K562 (cell line): ENCODE data around the gene KIF26B. TPM values are rescaled to one million over a fixed set of nuclear protein-coding genes. Genes with fewer than 3 reads are reported as not detected.

Experiments used
- ATAC-seq: fragments of 200-7000 bp; cut with Tn5 transposase; 3 replicates; pipeline ENCODE4 v1.9.1; 2020; ENCODE audit warnings: moderate library complexity
- BruUV-seq: library from RNA; stranded (reverse); fragments of 400-500 nt; replicated peaks from 2 replicates; lab custom pipeline; 2021; lab: Mats Ljungman, UMichigan
- CTCF ChIA-PET: fragments of 300-600 bp; formaldehyde crosslinking; extraction: SDS; loops from one replicate; lab custom pipeline; 2021; ENCODE audit warnings: low intra/inter-chr PET ratio; lab: Yijun Ruan, JAX
- POLR2A ChIA-PET: fragments of 300-600, 350-650 bp; sonication (Branson Sonifier 250); formaldehyde crosslinking; extraction: SDS; loops from one replicate; lab custom pipeline; 2021; ENCODE audit warnings: antibody characterized with exemption, inconsistent platforms; lab: Yijun Ruan, JAX
- DNase-seq, 4 experiments: peaks; one replicate each; pipeline versions ENCODE4 v3.0.0 to v3.0.0-alpha.2; 2011 to 2018; ENCODE audit warnings: low spot score in 3 of 4, mixed read lengths in 3 of 4; ENCODE audit errors: extremely low read depth in 1 of 4
- FAIRE-seq: peaks from 2 replicates; lab custom pipeline; 2011; peaks lifted over from hg19 to GRCh38; lab: Jason Lieb, UNC
- H2AFZ ChIP-seq: 2 replicates; pipeline ENCODE4 v1.6.0; 2011; ENCODE audit warnings: low read depth, low read length, control low read depth, inconsistent platforms
- H3K27ac ChIP-seq: fragments of 200-600 bp; 3 replicates; pipeline ENCODE4 v1.8.0; 2011; ENCODE audit warnings: low read depth, mild to moderate bottlenecking, control low read depth, inconsistent platforms, low read length, moderate library complexity, mixed read lengths; ENCODE audit errors: extremely low read depth
- H3K27me3 ChIP-seq, 2 experiments: fragments of 300-600 bp in 1 of 2; 2 replicates in 1 of 2; 3 replicates in 1 of 2; pipeline versions ENCODE4 v1.6.0 to v1.8.0; 2011; ENCODE audit warnings: inconsistent platforms in 2 of 2, low read length in 2 of 2, mild to moderate bottlenecking in 1 of 2, mixed read lengths in 1 of 2, moderate library complexity in 1 of 2; ENCODE audit not compliant: control insufficient read depth in 2 of 2, insufficient read depth in 2 of 2
- H3K36me3 ChIP-seq: fragments of 300-600 bp; 3 replicates; pipeline ENCODE4 v1.8.0; 2011; ENCODE audit warnings: mild to moderate bottlenecking, low read length, inconsistent platforms; ENCODE audit not compliant: control insufficient read depth, insufficient read depth
- H3K4me1 ChIP-seq, 2 experiments: fragments of 200-600 bp in 1 of 2; replicated peaks in 1 of 2; 2 replicates in 1 of 2; 3 replicates in 1 of 2; pipeline versions ENCODE4 v1.5.1 to v1.8.0; 2011; ENCODE audit warnings: inconsistent platforms in 2 of 2, low read length in 2 of 2, mild to moderate bottlenecking in 1 of 2, mixed read lengths in 1 of 2, moderate library complexity in 1 of 2; ENCODE audit not compliant: control insufficient read depth in 2 of 2, insufficient read depth in 2 of 2
- H3K4me2 ChIP-seq: 2 replicates; pipeline ENCODE4 v1.6.1; 2011; ENCODE audit warnings: low read length, control low read depth, inconsistent platforms, mixed read lengths; ENCODE audit not compliant: insufficient read depth
- H3K4me3 ChIP-seq: fragments of 200-600 bp; sonication (generic), shearing (Covaris generic); 2 replicates; pipeline ENCODE4 v1.5.1; 2016; ENCODE audit warnings: control low read depth, inconsistent platforms
- H3K79me2 ChIP-seq: fragments of 200-600 bp; 3 replicates; pipeline ENCODE4 v1.8.0; 2011; ENCODE audit warnings: low read length, inconsistent platforms; ENCODE audit not compliant: control insufficient read depth, insufficient read depth
- H3K9ac ChIP-seq, 2 experiments: 2 replicates each; pipeline versions ENCODE4 v1.6.0 to v1.6.1; 2011; ENCODE audit warnings: low read depth in 2 of 2, low read length in 2 of 2, control low read depth in 1 of 2, inconsistent platforms in 1 of 2, mild to moderate bottlenecking in 1 of 2, mixed read lengths in 1 of 2; ENCODE audit not compliant: insufficient read depth in 1 of 2
- H3K9me1 ChIP-seq: one replicate; pipeline ENCODE4 v1.6.0; 2011; ENCODE audit warnings: inconsistent platforms, mild to moderate bottlenecking, low read length, moderate library complexity; ENCODE audit not compliant: control insufficient read depth, insufficient read depth
- H3K9me3 ChIP-seq: replicated peaks from 2 replicates; pipeline ENCODE4 v1.5.1; 2011; ENCODE audit warnings: low read depth, low read length, inconsistent platforms; ENCODE audit not compliant: control insufficient read depth, insufficient read depth
- H4K20me1 ChIP-seq: replicated peaks from 2 replicates; pipeline ENCODE4 v1.6.1; 2011; ENCODE audit warnings: low read length, inconsistent platforms, mixed read lengths; ENCODE audit not compliant: control insufficient read depth, insufficient read depth
- CEBPB ChIP-seq: fragments of 450-650 bp; IDR thresholded peaks from 2 replicates; pipeline ENCODE4 v1.6.1; 2016; ENCODE audit warnings: missing genetic modification characterization, missing compliant biosample characterization
- ELF4 ChIP-seq: fragments of 450-650 bp; formaldehyde crosslinking; IDR thresholded peaks from 2 replicates; pipeline ENCODE4 v1.4.0; 2022; ENCODE audit warnings: missing genetic modification characterization
- ETS2 ChIP-seq: IDR thresholded peaks from 2 replicates; pipeline ENCODE4 v1.6.1; 2016; ENCODE audit warnings: borderline replicate concordance, missing genetic modification characterization, mild to moderate bottlenecking, moderate library complexity, missing compliant biosample characterization; ENCODE audit not compliant: poor library complexity, severe bottlenecking
- MED1 ChIP-seq: sonication (generic); formaldehyde crosslinking; IDR thresholded peaks from 2 replicates; pipeline ENCODE4 v1.8.1; 2023; ENCODE audit warnings: missing genetic modification reagents, borderline replicate concordance
- NCOA4 ChIP-seq: fragments of 450-650 bp; IDR thresholded peaks from 2 replicates; pipeline ENCODE4 v1.6.1; 2018; ENCODE audit warnings: mild to moderate bottlenecking; ENCODE audit not compliant: partially characterized antibody
- POLR2H ChIP-seq: IDR thresholded peaks from 2 replicates; pipeline ENCODE4 v1.6.1; 2016; ENCODE audit warnings: missing genetic modification characterization, low read depth, mild to moderate bottlenecking, control low read depth, missing compliant biosample characterization, moderate library complexity
- SIN3A ChIP-seq, 2 experiments: fragments of 150-350 bp in 1 of 2; IDR thresholded peaks; 2 replicates each; pipeline ENCODE4 v1.6.1; 2011 to 2016; ENCODE audit warnings: borderline replicate concordance in 2 of 2, low read depth in 2 of 2, low read length in 2 of 2, mild to moderate bottlenecking in 2 of 2, moderate library complexity in 2 of 2; ENCODE audit not compliant: control insufficient read depth in 1 of 2
- SMAD1 ChIP-seq: fragments of 150-350 bp; IDR thresholded peaks from 2 replicates; pipeline ENCODE4 v1.6.1; 2014; ENCODE audit warnings: low read length, low read depth; ENCODE audit not compliant: partially characterized antibody
- UBTF ChIP-seq, 2 experiments: IDR thresholded peaks; 2 replicates each; pipeline ENCODE4 v1.6.1; 2012; ENCODE audit warnings: improper control_type of control experiment in 2 of 2, low read depth in 2 of 2, low read length in 2 of 2, borderline replicate concordance in 1 of 2
- ZNF143 ChIP-seq: sonication (generic); formaldehyde crosslinking; IDR thresholded peaks from 2 replicates; pipeline ENCODE4 v1.9.0; 2022; ENCODE audit warnings: mild to moderate bottlenecking, missing genetic modification reagents
- ZNF511 ChIP-seq: sonication (generic); formaldehyde crosslinking; IDR thresholded peaks from 2 replicates; pipeline ENCODE4 v1.8.0; 2022; ENCODE audit warnings: mild to moderate bottlenecking, missing genetic modification reagents
- ZNF668 ChIP-seq: fragments of 250-450 bp; sonication (Bioruptor Pico); IDR thresholded peaks from 2 replicates; pipeline ENCODE4 v1.8.0; 2022; ENCODE audit warnings: mild to moderate bottlenecking, inconsistent platforms
- ZNF76 ChIP-seq: fragments of 250-450 bp; sonication (Bioruptor Pico); IDR thresholded peaks from 2 replicates; pipeline ENCODE4 v1.4.0; 2020; ENCODE audit warnings: mild to moderate bottlenecking, moderate library complexity, borderline replicate concordance
- ZNF830 ChIP-seq: fragments of 250-450 bp; sonication (Bioruptor Pico); IDR thresholded peaks from 2 replicates; pipeline ENCODE4 v1.5.0; 2021; ENCODE audit warnings: mild to moderate bottlenecking
- WGBS: fragments of 100-300 bp; shearing (Covaris generic); methylation state at CpG from one replicate; pipeline ENCODE4 v1.1.6; 2016; ENCODE audit warnings: low coverage, mixed read lengths; ENCODE audit not compliant: insufficient coverage; ENCODE audit errors: missing lambda C conversion rate; 5-methylcytosine and 5-hydroxymethylcytosine counted together
- in situ Hi-C: fragments of 300-500 bp; cut with MboI; formaldehyde crosslinking; loops from 4 replicates; pipeline ENCODE4 v1.15.0; 2018; ENCODE audit warnings: inconsistent platforms, mixed read lengths
- intact Hi-C: fragments of 100-400 bp; cut with micrococcal nuclease; formaldehyde crosslinking; loops from 2 replicates; pipeline ENCODE4 v1.14.2; 2022
- polyA plus RNA-seq, 8 experiments: library from polyadenylated mRNA; depleted of rRNA in 4 of 8; stranded (reverse) in 5 of 8; unstranded in 3 of 8; fragments of >200 nt; fragmentation: Nextera tagmentation in 2 of 8; fragmentation: Illumina TruSeq in 1 of 8; extraction: Ambion mirVana in 2 of 8; extraction: Trizol in 1 of 8; gene quantifications; 2 replicates each; pipeline versions ENCODE4 v1.2.1 to v1.2.3, GENCODE V29; 2011 to 2014; ENCODE audit warnings: inconsistent platforms in 1 of 8, missing spikeins in 1 of 8
- total RNA-seq, 7 experiments: library from RNA; depleted of rRNA in 6 of 7; stranded (reverse); fragments of >200 nt in 6 of 7; fragmentation: Illumina TruSeq in 2 of 7; extraction: Trizol in 2 of 7; gene quantifications; 2 replicates each; pipeline versions ENCODE4 v1.2.1 to v1.2.3, GENCODE V29; 2011 to 2021; ENCODE audit warnings: low replicate concordance in 1 of 7
- TF ChIP-seq, protein P1 (sequence below): fragments of 250-450 bp; sonication (Bioruptor Pico); IDR thresholded peaks from 2 replicates; pipeline ENCODE4 v1.5.0; 2020; ENCODE audit warnings: mild to moderate bottlenecking
- TF ChIP-seq, protein P2 (sequence below): fragments of 450-650 bp; formaldehyde crosslinking; conservative IDR thresholded peaks from 2 replicates; pipeline ENCODE4 v1.4.0; 2022; ENCODE audit warnings: mild to moderate bottlenecking, missing genetic modification characterization

KIF26B gene
- total and polyA plus RNA-seq, 9 of the 15 experiments (the other 6 are each of a cell fraction or from before 2014, with no cell fraction given) = 0.02 to 0.08 (median 0.03) TPM; not detected in 6

- no peak overlapping the region for H3K27ac ChIP-seq
- ATAC-seq (no peak), DNase-seq (no peak), FAIRE-seq (no peak)
- no peak overlapping the region for H3K4me2 ChIP-seq
- H2AFZ ChIP-seq = no peak overlapping the region
- no peaks in the 10 kb centered on the region for H3K36me3 ChIP-seq
- CTCF ChIA-PET = no interaction called here
- no peaks in the 10 kb centered on the region for H3K9me1 ChIP-seq
- no peaks in the 10 kb centered on the region for H3K4me1 ChIP-seq
- peaks cover 4 to 50% of the 10 kb centered on the region in 2 experiments; a peak in 4 of 5 replicates for H3K27me3 ChIP-seq
- POLR2A ChIA-PET = no interaction called here
- no peaks in the 10 kb centered on the region for H3K9me3 ChIP-seq
- BruUV-seq = no TSS peak
- H4K20me1 ChIP-seq = no peaks in the 10 kb centered on the region
- in situ Hi-C loops (no loop called here), intact Hi-C loops (no loop called here)
- H3K9ac ChIP-seq = no peak overlapping the region
- no peaks in the 10 kb centered on the region for H3K79me2 ChIP-seq
- no peak overlapping the region for H3K4me3 ChIP-seq
- WGBS = 0% methylated on average over 6 of the region's 6 CpGs
- no peak for TF ChIP-seq POLR2H (tag)
- TF ChIP-seq, protein P1, sequence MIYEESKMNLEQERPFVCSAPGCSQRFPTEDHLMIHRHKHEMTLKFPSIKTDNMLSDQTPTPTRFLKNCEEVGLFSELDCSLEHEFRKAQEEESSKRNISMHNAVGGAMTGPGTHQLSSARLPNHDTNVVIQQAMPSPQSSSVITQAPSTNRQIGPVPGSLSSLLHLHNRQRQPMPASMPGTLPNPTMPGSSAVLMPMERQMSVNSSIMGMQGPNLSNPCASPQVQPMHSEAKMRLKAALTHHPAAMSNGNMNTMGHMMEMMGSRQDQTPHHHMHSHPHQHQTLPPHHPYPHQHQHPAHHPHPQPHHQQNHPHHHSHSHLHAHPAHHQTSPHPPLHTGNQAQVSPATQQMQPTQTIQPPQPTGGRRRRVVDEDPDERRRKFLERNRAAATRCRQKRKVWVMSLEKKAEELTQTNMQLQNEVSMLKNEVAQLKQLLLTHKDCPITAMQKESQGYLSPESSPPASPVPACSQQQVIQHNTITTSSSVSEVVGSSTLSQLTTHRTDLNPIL = no peak
- no peak for TF ChIP-seq CEBPB (tag)
- no peak for TF ChIP-seq ZNF76 (CRISPR knock-in tag)
- no peak for TF ChIP-seq ZNF143 (CRISPR knock-in tag)
- no peak for TF ChIP-seq ZNF830 (CRISPR knock-in tag)
- no peak for TF ChIP-seq ETS2
- TF ChIP-seq UBTF (IDR thresholded peaks at IDR 0.05; ENCODE audit: borderline replicate concordance in 1 of 2, low read depth in 2 of 2, low read length in 2 of 2) = no peak
- no peak for TF ChIP-seq SMAD1
- no peak for TF ChIP-seq MED1 (CRISPR knock-in tag)
- no peak for TF ChIP-seq SIN3A (IDR thresholded peaks at IDR 0.05; ENCODE audit: borderline replicate concordance in 2 of 2, control insufficient read depth in 1 of 2, low read depth in 2 of 2, low read length in 2 of 2)
- TF ChIP-seq ZNF511 (CRISPR knock-in tag) = no peak
- no peak for TF ChIP-seq NCOA4
- TF ChIP-seq, protein P2, sequence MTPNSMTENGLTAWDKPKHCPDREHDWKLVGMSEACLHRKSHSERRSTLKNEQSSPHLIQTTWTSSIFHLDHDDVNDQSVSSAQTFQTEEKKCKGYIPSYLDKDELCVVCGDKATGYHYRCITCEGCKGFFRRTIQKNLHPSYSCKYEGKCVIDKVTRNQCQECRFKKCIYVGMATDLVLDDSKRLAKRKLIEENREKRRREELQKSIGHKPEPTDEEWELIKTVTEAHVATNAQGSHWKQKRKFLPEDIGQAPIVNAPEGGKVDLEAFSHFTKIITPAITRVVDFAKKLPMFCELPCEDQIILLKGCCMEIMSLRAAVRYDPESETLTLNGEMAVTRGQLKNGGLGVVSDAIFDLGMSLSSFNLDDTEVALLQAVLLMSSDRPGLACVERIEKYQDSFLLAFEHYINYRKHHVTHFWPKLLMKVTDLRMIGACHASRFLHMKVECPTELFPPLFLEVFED = no peak
- no peak for TF ChIP-seq ELF4 (CRISPR knock-in tag)
- TF ChIP-seq ZNF668 (CRISPR knock-in tag) = no peak
Measured at GRCh38 chr1:245481261-245481660, 326.5 kb downstream of the KIF26B start.
